Neural cell (in vitro differentiated cells): ENCODE measurements around the gene SPATA13. TPM values are rescaled to one million over a fixed set of nuclear protein-coding genes. Genes with fewer than 3 reads are reported as not detected.

Experiments
- H2AFZ ChIP-seq: fragments of 200-600, 300-800 bp; sonication (generic), shearing (Covaris generic); 2 replicates; pipeline ENCODE4 v1.6.0; 2014; ENCODE audit warnings: low read depth, mild to moderate bottlenecking, antibody characterized with exemption, low read length, moderate library complexity
- H3F3A ChIP-seq: fragments of 200-600 bp; shearing (Covaris generic); 2 replicates; pipeline ENCODE4 v1.6.1; 2016; ENCODE audit warnings: mild to moderate bottlenecking, moderate library complexity, mixed read lengths, antibody characterized with exemption, low read length; ENCODE audit not compliant: insufficient read depth, poor library complexity, severe bottlenecking
- H3K27ac ChIP-seq: fragments of 200-600, 300-800 bp; sonication (generic), shearing (Covaris generic); 2 replicates; pipeline ENCODE4 v1.5.1; 2014; ENCODE audit warnings: mild to moderate bottlenecking, low read length, moderate library complexity
- H3K27me3 ChIP-seq: fragments of 300-800, 200-600 bp; sonication (generic), shearing (Covaris generic); 2 replicates; pipeline ENCODE4 v1.6.0; 2014; ENCODE audit warnings: mild to moderate bottlenecking, low read depth, low read length, moderate library complexity; ENCODE audit not compliant: insufficient read depth
- H3K36me3 ChIP-seq: fragments of 300-800, 200-600 bp; sonication (generic), shearing (Covaris generic); 2 replicates; pipeline ENCODE4 v1.5.1; 2014; ENCODE audit warnings: mild to moderate bottlenecking, antibody characterized with exemption, low read length, moderate library complexity; ENCODE audit not compliant: insufficient read depth
- H3K4me2 ChIP-seq: fragments of 300-800, 200-600 bp; sonication (generic), shearing (Covaris generic); 2 replicates; pipeline ENCODE4 v1.6.0; 2014; ENCODE audit warnings: mild to moderate bottlenecking, low read length
- H3K4me3 ChIP-seq: fragments of 300-800, 200-600 bp; sonication (generic), shearing (Covaris generic); 2 replicates; pipeline ENCODE4 v1.5.1; 2014; ENCODE audit warnings: mild to moderate bottlenecking, low read length, moderate library complexity
- H3K79me2 ChIP-seq: fragments of 200-600 bp; shearing (Covaris generic); replicated peaks from 2 replicates; pipeline ENCODE4 v1.6.0; 2014; ENCODE audit warnings: mild to moderate bottlenecking, low read length, moderate library complexity; ENCODE audit not compliant: insufficient read depth
- H3K9ac ChIP-seq: fragments of 300-800, 200-600 bp; sonication (generic), shearing (Covaris generic); 2 replicates; pipeline ENCODE4 v1.6.1; 2016; ENCODE audit warnings: mild to moderate bottlenecking, low read length, mixed read lengths
- H3K9me2 ChIP-seq: fragments of 200-600 bp; shearing (Covaris generic); 2 replicates; pipeline ENCODE4 v1.6.1; 2016; ENCODE audit warnings: mild to moderate bottlenecking, low read length, mixed read lengths; ENCODE audit not compliant: insufficient read depth
- H3K9me3 ChIP-seq: fragments of 200-600, 300-800 bp; sonication (generic), shearing (Covaris generic); 2 replicates; pipeline ENCODE4 v1.6.1; 2016; ENCODE audit warnings: mild to moderate bottlenecking, mixed run types, low read length, moderate library complexity, mixed read lengths
- H4K20me1 ChIP-seq: fragments of 200-600 bp; shearing (Covaris generic); 2 replicates; pipeline ENCODE4 v1.6.1; 2016; ENCODE audit warnings: mild to moderate bottlenecking, mixed run types; ENCODE audit not compliant: insufficient read depth
- CTCF ChIP-seq: fragments of 450-650 bp; IDR thresholded peaks from 2 replicates; pipeline ENCODE4 v1.5.1; 2014; ENCODE audit warnings: antibody characterized with exemption, mild to moderate bottlenecking, moderate library complexity; ENCODE audit not compliant: poor library complexity, severe bottlenecking
- EP300 ChIP-seq: fragments of 450-650 bp; conservative IDR thresholded peaks from 2 replicates; pipeline ENCODE4 v1.6.1; 2014; ENCODE audit warnings: antibody characterized with exemption, mild to moderate bottlenecking, moderate library complexity; ENCODE audit not compliant: poor library complexity, severe bottlenecking
- EZH2 ChIP-seq: fragments of 200-600, 300-800 bp; shearing (Covaris generic), sonication (generic); IDR thresholded peaks from 2 replicates; pipeline ENCODE4 v1.6.1; 2014; ENCODE audit warnings: antibody characterized with exemption, low read length, borderline replicate concordance, mild to moderate bottlenecking; ENCODE audit not compliant: insufficient read depth, poor library complexity, severe bottlenecking
- MXI1 ChIP-seq: fragments of 450-650 bp; conservative IDR thresholded peaks from 2 replicates; pipeline ENCODE4 v1.6.1; 2014; ENCODE audit warnings: antibody characterized with exemption, mild to moderate bottlenecking; ENCODE audit not compliant: poor library complexity, severe bottlenecking
- POLR2AphosphoS5 ChIP-seq: IDR thresholded peaks from 2 replicates; pipeline ENCODE4 v1.6.1; 2012
- RAD21 ChIP-seq: fragments of 450-650 bp; conservative IDR thresholded peaks from 2 replicates; pipeline ENCODE4 v1.6.1; 2014; ENCODE audit warnings: antibody characterized with exemption, mild to moderate bottlenecking, moderate library complexity
- REST ChIP-seq: IDR thresholded peaks from 2 replicates; pipeline ENCODE4 v1.6.1; 2012; ENCODE audit warnings: borderline replicate concordance
- SMC3 ChIP-seq: fragments of 450-650 bp; conservative IDR thresholded peaks from 2 replicates; pipeline ENCODE4 v1.6.1; 2014; ENCODE audit warnings: antibody characterized with exemption, mild to moderate bottlenecking, moderate library complexity; ENCODE audit not compliant: poor library complexity
- TAF1 ChIP-seq: IDR thresholded peaks from 2 replicates; pipeline ENCODE4 v1.6.1; 2012; ENCODE audit warnings: low read depth
- polyA plus RNA-seq: library from polyadenylated mRNA; depleted of rRNA; stranded (reverse); fragments of >200 nt; gene quantifications from 2 replicates; pipeline ENCODE4 v1.2.3, GENCODE V29; 2014

SPATA13 gene
- polyA plus RNA-seq, 1 donor from 2014 or later, result 15.5 TPM

GRCh38 chr13:24168979-24169378 lies 8.5 kb downstream of the SPATA13 start:
- TF ChIP-seq EZH2 (no peak), MXI1 (no peak)
- no peak overlapping the region for H2AFZ ChIP-seq
- peaks cover 13% of the 10 kb centered on the region for H3K79me2 ChIP-seq
- no peaks in the 10 kb centered on the region for H3F3A ChIP-seq
- no peaks in the 10 kb centered on the region for H3K9me3 ChIP-seq
- no peaks in the 10 kb centered on the region for H3K36me3 ChIP-seq
- H3K4me3 ChIP-seq, result no peak overlapping the region
- no peaks in the 10 kb centered on the region for H3K27me3 ChIP-seq
- H3K27ac ChIP-seq, result no peak overlapping the region
- H3K9me2 ChIP-seq, result no peaks in the 10 kb centered on the region
- no peaks in the 10 kb centered on the region for H4K20me1 ChIP-seq
- H3K4me2 ChIP-seq, result no peak overlapping the region
- H3K9ac ChIP-seq, result no peak overlapping the region

- H4K20me1 ChIP-seq, result no peaks in the 10 kb centered on the region
- no peak overlapping the region for H2AFZ ChIP-seq
- no peak overlapping the region for H3K9ac ChIP-seq
- H3K9me2 ChIP-seq, result no peaks in the 10 kb centered on the region
- H3F3A ChIP-seq, result no peaks in the 10 kb centered on the region
- H3K9me3 ChIP-seq, result no peaks in the 10 kb centered on the region
- no peaks in the 10 kb centered on the region for H3K27me3 ChIP-seq
- no peak overlapping the region for H3K4me2 ChIP-seq
- peaks cover 22% of the 10 kb centered on the region for H3K79me2 ChIP-seq
- no peaks in the 10 kb centered on the region for H3K36me3 ChIP-seq
- H3K4me3 ChIP-seq, result no peak overlapping the region
- no peak overlapping the region for H3K27ac ChIP-seq
- TF ChIP-seq EZH2 (no peak), POLR2AphosphoS5 (no peak), RAD21 (no peak), REST (no peak), CTCF (no peak), MXI1 (no peak), TAF1 (no peak), SMC3 (no peak), EP300 (no peak)
Measured at GRCh38 chr13:24172071-24172470, 11.6 kb downstream of the SPATA13 start.

- Histone ChIP-seq H3K4me3 (no peak overlapping the region), H3K4me2 (no peak overlapping the region), H3K27ac (no peak overlapping the region), H3F3A (no peaks in the 10 kb centered on the region), H3K9me3 (no peaks in the 10 kb centered on the region), H3K27me3 (no peaks in the 10 kb centered on the region), H3K9ac (no peak overlapping the region), H4K20me1 (no peaks in the 10 kb centered on the region), H3K9me2 (no peaks in the 10 kb centered on the region), H3K79me2 (peaks cover 25% of the 10 kb centered on the region), H3K36me3 (no peaks in the 10 kb centered on the region), H2AFZ (no peak overlapping the region)
- TF ChIP-seq RAD21, result no peak
- no peak for TF ChIP-seq EZH2
- TF ChIP-seq TAF1, result no peak
- no peak for TF ChIP-seq SMC3
- TF ChIP-seq CTCF, result no peak
- no peak for TF ChIP-seq EP300
- TF ChIP-seq MXI1, result no peak
- TF ChIP-seq POLR2AphosphoS5, result no peak
- no peak for TF ChIP-seq REST
Measured at GRCh38 chr13:24173795-24174194, 13.3 kb downstream of the SPATA13 start.
